Transverse colon (tissue), 4 donors: ENCODE data around the gene LRG1.

Experiments
- POLR2AphosphoS5 ChIP-seq, 3 donors: sonication (generic); formaldehyde crosslinking; IDR thresholded peaks; one replicate each; pipeline ENCODE4 v1.6.1; 2016; ENCODE audit warnings: antibody characterized with exemption in 3 of 3
- TF ChIP-seq, protein P1 (sequence below), 5 experiments: fragments of 200-600 bp in 3 of 5; fragments of 450-650 bp in 2 of 5; sonication (generic) in 3 of 5; IDR thresholded peaks; 1 replicate in 2 of 5; 2 replicates in 3 of 5; pipeline ENCODE4 v1.5.1; 2016 to 2017; ENCODE audit warnings: antibody characterized with exemption in 5 of 5, inconsistent platforms in 3 of 5, mild to moderate bottlenecking in 2 of 5, moderate library complexity in 1 of 5

DNA sequence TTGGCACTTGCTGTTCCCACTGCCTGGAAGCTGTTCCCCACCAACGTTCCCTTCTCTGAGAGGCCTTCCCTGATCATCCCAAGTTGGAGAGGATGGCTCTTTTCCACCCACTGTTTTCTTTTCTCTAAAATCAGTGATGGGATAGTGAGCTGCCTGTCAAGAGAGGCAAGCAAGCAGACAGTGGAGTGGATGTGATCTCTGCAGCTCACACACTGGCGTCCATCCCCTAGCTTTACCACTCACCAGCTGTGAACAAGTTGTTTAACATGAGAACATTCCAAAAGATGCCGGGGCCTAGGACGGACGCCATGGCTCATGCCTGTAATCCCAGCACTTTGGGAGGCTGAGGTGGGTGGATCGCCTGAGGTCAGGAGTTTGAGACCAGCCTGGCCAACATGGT is 47.7 kb upstream of the LRG1 start:
- TF ChIP-seq, protein P1, sequence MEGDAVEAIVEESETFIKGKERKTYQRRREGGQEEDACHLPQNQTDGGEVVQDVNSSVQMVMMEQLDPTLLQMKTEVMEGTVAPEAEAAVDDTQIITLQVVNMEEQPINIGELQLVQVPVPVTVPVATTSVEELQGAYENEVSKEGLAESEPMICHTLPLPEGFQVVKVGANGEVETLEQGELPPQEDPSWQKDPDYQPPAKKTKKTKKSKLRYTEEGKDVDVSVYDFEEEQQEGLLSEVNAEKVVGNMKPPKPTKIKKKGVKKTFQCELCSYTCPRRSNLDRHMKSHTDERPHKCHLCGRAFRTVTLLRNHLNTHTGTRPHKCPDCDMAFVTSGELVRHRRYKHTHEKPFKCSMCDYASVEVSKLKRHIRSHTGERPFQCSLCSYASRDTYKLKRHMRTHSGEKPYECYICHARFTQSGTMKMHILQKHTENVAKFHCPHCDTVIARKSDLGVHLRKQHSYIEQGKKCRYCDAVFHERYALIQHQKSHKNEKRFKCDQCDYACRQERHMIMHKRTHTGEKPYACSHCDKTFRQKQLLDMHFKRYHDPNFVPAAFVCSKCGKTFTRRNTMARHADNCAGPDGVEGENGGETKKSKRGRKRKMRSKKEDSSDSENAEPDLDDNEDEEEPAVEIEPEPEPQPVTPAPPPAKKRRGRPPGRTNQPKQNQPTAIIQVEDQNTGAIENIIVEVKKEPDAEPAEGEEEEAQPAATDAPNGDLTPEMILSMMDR (IDR thresholded peaks at IDR 0.05): no peak
- TF ChIP-seq POLR2AphosphoS5 (IDR thresholded peaks at IDR 0.05): no peak
